Measurements from ENCODE around the gene PADI4. TPM values are rescaled to one million over a fixed set of nuclear protein-coding genes. Genes with fewer than 3 reads are reported as not detected.
"Not testable (repeated sequence)": the region's sequence is repeated elsewhere in the genome, so short reads cannot be mapped to it uniquely, and the experiment has no call there.

Gene PADI4
- total RNA-seq, 1 donor from 2014 or later: not detected

DNA sequence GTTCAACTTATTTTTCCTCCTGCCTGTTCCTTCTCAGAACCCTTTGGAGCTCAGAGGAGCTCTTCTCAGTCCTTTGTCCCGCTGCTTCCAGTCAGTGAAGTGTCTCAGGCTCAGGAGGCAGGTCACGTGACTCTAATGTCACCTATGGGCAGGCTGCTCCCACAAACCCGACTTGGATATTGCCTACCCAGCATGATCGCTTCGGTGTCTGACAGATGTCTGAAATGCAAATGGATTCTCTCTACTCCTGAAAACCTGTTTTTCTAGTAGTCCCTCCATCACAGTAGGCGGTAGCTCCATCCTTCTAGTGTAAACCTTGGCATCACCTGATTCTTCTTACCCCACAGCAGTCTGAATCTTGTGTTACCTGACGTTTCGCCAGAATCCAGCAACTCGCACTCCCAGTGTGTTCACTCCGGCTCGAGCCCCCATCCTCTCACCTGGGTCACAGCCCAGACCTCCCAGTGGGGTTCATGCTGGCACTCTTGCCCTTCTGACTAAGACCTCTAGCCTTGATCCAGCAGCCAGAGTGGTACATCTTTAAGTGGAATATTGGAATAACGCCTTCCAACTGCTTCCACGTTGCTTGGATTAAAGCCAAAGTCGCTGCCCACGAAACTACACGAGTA, 69.4 kb downstream of the PADI4 start:
- intact Hi-C loops (cut with micrococcal nuclease): no loop called here

DNA sequence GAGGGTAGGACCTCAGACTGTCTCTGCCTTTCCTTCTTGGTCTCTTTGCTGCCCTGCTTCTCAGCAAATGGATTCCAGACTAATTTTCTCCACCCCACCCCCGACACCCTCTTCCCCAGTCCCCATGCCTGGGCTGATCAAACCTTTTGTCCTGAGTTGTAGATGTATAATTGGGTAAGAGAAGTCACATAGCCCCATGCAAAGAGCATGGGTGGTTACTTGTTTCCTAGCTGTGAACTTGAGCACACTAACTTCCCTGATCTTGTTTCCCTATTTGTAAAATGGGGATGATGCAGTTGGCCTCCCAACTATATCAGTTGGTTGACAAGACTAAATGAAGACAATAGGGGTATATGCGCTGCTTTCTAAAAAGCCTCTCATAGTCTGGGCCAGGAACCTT, 73.2 kb downstream of the PADI4 start:
- intact Hi-C loops (cut with micrococcal nuclease): no loop called here

DNA sequence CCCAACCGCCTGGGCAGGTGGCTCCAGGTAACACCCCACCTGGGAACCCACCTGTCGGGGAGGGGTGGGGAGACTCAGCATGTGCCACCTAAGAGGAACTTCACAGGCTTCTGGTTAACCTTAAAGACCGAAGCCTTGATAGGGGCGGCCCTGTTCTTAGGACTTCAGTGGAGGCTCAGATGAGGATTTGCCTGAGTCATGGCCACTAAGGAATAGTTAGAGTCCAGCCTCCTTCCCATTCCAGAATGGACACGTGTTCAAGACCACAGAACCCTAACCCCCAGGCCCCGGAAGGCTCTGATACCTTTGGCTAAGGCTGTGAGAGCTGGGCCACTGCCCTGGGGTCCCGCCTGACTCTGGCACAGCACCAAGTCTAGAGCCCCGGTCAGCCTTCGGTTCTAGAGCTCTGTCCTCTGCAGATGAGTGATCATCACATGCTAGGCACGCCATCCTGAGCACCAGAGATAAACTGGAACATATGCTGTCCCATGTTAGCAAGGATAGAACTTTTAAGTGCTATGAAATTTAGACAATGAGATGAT, 84.3 kb downstream of the PADI4 start:
- intact Hi-C loops (cut with micrococcal nuclease): no loop called here

DNA sequence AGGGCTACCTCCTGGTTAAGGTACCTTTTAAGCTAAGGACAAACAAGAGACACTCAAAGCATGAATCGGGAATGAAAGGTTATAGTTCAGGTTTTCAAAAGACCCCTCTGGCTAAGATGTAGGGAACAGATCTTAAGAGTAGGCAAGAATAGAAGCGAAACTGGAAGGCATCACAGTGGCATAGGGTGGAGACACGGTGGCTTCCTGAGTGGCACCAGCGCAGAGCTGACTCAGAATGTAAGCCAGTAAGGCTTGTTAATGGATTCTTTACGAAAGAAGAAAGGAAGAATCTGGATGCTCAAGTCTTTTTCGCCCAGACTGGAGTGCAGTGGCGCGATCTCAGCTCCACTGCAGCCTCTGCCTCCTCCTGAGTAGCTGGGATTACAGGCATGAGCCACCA, 85.2 kb downstream of the PADI4 start:
- intact Hi-C loops (cut with micrococcal nuclease): no loop called here

DNA sequence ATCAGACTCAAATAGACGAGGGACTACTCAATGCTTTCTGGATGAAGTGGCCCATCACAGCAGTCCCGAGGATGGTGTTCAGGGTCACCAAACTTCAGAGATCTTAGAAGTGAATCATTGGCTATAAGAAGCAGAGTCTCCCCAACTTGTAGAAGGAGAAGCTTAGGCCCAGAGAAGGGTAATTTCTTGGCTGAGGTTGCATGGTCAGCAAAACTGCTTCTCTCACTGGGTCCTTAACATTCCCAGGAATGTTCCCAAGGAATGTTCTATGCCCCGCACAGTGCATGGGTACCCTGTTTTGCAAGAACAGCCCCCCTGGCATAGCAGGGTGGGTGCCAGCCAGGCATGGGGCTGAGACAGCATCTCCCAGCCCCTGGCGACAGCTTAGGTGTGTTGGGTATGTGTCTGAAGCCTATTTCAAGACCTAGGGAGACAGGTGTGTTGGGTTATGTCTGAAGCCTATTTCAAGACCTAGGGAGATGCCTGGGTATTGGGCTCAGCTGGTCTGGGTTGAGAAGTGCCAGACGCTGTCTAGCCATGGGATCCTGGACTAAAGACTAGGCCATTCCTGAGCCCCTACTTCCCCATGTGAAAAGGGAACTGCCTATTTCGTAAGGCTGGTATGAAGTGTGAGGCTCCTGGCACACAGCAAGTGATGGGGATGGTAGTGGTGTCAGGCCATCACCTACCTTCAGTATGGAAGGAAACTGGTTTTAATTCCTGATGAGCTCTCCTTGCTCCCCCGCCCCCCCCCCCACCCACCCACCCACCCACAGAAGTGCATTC, 90.1 kb downstream of the PADI4 start:
- intact Hi-C loops (cut with micrococcal nuclease): no loop called here

DNA sequence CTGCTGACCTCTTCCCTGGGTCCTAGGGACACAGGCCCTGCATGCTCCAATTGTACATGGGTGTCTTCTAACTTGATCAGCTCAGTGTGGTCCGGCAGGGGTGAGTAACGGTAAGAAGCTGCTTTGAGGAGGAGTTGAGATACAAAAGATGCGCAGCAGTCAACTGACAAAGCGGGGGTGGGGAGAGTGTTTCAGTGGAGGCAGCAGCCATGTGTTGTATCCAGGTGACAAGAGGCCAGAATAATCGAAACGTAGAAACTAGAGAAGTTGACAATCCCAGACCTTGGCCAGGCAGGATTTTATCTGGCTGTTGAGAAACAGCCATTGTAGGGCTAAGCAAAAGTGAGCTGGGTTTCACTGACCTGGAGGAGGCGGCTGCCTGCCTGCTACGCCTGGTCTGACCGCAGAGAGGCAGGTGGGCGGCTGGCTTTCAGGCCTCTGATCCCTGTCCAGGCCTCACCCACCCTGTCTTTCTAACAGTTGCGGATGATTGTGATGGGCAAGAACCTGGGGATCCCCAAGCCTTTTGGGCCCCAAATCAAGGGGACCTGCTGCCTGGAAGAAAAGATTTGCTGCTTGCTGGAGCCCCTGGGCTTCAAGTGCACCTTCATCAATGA, 92.8 kb downstream of the PADI4 start:
- intact Hi-C loops (cut with micrococcal nuclease): no loop called here

DNA sequence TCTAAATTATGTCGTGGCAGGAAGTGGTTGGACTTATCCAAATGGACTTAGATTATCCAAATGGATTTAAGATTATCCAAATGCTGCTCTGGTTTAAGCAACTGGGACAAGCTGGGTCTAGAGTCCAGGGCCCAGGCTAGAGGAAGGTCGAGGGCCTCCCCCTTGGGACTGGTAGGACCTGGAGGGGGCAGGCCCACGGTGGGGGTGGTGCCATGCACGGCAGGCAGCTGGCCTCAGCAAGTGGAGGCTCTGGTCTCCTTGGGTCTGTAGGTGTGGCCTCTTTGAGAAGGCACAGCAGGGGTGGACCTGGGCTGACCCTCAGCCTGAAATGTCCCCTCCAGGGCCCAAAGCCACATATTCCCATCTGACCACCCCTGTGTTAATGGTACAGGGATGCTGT, 93.8 kb downstream of the PADI4 start:
- intact Hi-C loops (cut with micrococcal nuclease): no loop called here

DNA sequence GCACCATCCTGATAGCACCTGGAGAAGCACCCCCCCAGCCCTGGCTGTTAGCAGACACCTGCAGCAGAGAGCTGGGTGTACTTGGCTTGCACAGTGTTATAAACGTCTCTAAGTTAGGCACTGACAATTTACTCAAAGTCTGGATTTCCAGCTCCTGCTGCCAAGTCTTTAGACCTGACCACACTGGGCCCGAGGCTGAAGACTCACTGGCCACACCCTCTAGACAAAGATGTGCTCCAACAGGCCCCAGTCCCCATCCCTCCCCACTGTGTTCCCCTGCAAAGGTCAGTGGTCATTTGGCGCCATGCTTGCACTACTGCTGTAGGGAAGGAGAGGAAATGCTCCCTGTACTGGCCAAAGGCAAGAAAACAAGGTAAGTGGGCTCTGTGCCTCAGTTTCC, 95.1 kb downstream of the PADI4 start:
- intact Hi-C loops (cut with micrococcal nuclease): no loop called here

DNA sequence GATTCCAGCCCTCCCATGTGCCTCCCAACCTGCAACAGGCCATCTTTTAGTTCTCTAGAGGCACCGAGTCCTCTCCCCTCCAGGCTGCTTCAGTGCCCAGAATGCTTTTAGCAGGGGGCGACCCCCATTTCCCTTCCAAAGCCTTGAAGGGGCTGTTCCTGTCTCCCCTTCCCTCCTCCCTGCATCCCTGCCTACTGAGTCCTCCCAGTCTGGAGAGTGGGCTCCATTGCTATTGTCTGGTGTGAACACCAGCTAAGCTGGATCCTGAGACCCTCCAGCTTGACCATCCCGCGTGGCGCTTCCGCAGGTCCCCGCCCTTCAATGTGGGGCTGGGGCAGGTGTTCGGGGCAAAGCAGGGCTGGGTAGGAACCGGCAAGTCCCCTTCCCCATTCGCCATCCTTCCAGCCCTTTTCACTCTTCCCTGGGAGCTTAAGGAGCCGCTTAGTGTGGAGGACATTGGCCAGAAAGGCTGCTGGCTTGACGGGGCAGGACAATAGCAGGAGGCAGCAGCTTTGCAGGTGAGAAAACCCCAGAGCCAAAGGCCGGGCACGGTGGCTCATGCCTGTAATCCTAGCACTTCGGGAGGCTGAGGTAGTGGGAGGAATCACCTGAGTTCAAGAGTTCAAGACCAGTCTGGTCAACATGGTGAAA, 96.2 kb downstream of the PADI4 start:
- intact Hi-C loops (cut with micrococcal nuclease): no loop called here

DNA sequence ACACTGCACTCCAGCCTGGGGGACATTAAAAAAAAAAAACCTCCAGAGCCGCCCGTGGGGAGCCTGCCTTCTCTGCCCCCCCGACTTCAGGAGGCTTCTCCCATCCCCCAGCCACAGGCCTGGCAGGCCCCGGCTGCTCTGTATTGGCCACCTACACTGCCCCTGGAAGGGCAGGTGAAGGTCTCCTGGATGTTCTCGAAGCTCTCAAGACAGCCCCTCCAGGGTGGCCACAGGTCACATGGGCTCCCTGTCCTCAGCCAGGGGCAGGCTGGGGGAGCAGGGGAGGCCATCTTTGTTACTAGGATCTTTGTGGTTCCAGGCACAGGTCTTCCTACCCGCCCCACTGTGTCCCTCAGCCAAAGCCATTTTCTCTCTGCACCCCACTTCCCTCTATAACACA, 96.8 kb downstream of the PADI4 start:
- intact Hi-C loops (cut with micrococcal nuclease): no loop called here

DNA sequence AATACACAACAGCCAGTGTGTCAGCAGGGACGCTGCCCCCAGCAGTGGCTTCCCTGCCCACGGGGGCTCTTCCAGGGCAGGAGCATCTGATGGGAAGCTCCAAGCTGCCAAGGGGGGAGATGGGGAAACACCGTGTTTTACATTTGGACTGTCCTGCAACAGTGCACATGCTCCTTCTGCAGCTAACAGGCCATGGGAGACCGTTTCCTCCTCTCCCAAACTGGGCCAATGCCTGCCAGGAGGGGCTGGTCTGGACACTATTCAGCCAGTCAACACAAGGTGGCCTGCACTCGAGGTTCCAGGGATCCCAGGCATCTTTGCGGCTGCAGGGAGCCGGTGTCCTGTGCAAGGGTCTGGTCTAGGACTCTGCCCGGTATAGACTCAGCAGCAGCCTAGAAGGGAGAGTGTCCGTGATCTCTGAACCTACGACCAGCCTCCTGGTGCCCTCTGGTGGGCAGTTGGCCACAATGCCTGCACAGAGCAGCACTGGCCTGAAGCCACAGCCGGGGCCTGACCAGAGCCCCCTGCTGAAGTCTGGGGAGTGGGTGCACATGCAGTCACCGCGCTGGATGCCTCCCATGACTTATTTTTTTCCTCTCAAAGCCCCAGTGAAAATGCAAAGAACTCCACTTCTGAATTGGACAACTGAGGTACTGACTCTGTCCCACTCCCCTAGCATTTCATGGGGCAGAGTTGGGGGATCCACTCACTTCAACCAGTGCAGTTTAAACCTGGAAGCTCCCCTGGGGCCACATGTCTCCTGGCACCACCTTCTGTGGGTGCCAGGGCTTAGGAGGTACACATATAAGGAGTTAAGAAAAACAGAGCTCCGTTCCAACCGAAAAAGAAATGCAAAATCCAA, 98.1 kb downstream of the PADI4 start:
- intact Hi-C loops (cut with micrococcal nuclease): no loop called here

DNA sequence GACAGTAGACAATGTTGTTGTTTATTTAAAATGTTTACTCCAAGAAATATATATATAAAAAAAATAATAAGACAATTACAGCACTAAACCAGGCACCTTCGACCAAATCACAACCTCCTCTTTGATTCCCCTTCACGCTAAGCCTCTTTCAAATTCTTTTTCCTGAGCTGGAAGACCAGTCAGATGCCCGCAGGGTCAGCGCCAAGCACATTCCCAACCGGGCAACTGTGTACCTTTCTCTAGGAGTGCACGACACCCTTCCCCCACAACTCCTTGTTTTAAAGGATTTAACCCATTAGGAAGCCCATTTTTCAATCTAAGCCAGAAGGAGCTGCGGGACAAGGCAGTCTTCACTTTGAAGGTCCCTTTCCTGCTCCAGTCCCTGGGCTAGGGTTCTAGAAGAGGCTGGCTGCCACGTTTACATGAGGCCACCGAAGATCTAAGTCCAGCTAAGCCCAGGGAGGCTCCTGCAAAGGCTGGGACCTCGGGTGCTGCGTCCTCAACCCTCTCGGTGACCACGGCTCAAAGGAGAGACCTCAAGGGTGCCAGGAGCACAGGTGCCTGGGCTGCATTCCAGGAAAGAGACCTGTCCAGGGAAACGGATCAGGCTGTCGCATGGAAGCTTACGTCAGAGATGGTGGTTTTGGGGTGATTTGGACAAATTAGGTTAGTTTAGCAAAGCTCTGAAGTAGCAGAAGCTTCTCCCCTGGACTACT, 98.9 kb downstream of the PADI4 start:
- intact Hi-C loops (cut with micrococcal nuclease): not testable (repeated sequence)

DNA sequence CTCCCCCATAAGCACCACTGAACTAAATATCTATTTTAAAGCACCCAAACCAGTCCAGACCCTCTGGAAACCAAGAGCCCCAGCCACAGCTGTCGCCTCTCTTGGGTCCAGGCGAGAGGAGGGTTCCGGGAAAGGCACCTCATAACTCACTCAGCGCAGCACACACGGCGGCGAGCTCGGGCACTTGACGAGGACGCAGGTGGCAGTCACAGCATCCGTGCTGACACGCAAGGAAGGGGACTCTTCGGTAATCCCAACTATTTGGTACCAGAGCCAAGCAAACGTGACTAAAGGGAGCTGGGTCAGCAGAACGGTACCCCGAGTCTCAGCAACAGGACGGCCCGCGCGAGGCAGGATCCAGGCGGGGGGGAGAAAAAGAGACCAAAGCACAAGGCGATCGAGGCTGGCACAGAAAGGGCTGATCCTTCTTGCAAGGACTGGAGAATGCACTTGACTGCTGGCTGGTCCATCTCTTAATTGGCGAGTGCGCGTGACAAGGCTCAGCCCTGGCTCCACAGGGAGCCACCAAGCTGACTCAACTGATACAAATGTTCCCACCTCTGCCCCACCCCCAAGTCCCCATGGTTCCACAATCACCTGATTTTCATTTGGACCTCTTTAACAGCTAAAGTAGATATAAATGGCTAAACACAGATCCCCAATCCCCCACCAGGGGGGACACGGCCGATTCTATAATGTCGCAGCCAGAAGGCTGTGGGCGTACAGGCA, 100.0 kb downstream of the PADI4 start:
- intact Hi-C loops (cut with micrococcal nuclease): not testable (repeated sequence)

DNA sequence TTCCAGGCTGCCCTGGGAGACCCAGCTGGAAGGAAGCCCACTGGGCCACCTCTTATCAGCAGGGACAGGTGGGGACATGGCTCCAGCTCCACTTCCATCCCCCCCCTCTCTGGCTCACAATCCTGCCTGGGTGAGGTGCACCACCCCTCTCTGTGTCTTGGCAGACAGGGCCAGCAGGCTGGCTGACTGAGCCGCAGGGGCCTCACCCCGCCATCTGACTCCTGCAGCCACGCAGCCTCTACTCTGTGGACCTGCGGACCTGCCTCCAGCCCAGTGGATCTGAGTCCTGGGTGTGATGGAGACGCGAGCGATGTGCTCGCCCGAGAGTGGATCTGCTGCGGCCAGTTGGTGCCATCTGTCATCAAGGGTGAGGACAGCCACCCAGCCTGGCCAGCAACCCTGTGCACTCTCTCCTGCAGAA, 101.4 kb downstream of the PADI4 start:
- intact Hi-C loops (cut with micrococcal nuclease): no loop called here

DNA sequence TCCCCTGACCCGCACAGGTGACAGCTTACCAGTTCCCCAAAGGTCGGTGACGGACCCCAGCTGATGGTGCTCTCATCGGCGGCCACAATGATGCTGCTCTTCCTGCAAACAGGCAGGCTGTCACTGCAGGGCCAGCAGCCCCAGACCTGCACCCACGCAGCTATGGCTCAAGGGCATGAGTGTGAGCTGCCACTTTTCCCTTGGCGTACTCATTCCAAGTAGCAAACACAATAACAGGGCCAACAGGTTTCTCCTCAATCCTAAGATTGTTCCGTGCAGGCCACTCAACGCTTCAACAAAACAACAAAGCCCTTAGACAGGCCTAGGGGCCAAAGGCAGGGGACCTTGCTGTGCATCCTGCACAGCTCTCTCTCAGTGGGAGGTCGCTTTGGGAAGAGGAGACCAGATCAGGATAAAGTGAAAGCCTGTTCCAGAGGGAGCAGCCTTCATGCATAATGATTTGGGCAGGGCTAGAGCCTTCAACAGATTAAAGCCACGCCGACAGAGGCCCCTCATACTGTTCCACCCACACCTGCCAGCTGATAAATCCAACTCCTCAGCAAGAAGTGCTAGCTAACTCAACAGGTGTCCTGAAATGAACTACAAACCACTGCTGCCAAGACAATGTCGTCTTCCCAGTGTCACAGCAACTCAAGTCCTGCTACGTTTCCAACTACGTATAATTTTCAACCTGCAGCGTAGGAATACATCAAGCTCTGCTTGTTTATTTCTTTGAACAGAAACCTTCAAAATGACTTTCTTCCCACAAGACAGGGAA, 104.3 kb downstream of the PADI4 start:
- intact Hi-C loops (cut with micrococcal nuclease): no loop called here

Data from T-helper 2 cell treated with Interferon-gamma antibody and Interleukin-4, amounts not matched to agents 100 ng/mL and 5 ng/mL, for 36 hours (primary cell).